GM23338 (cell line): ENCODE results near the gene NUMB.

ENCODE experiments used
- EZH2 ChIP-seq: fragments of 200-600 bp; sonication (generic); IDR thresholded peaks from one replicate; pipeline ENCODE4 v1.8.0; 2017; ENCODE audit warnings: antibody characterized with exemption, mild to moderate bottlenecking, low read depth; ENCODE audit not compliant: unreplicated experiment
- EZH2phosphoT487 ChIP-seq: fragments of 200-600 bp; sonication (generic); IDR thresholded peaks from one replicate; pipeline ENCODE4 v1.8.1; 2018; ENCODE audit warnings: antibody characterized with exemption; ENCODE audit not compliant: unreplicated experiment
- JUNB ChIP-seq: IDR thresholded peaks from one replicate; pipeline ENCODE4 v1.6.1; 2016; ENCODE audit warnings: antibody characterized with exemption; ENCODE audit not compliant: unreplicated experiment
- POLR2AphosphoS5 ChIP-seq: IDR thresholded peaks from 2 replicates; pipeline ENCODE4 v1.6.1; 2016; ENCODE audit warnings: antibody characterized with exemption, low read depth
- TF ChIP-seq, protein P1 (sequence below), 2 experiments: fragments of 200-600 bp in 1 of 2; sonication (generic) in 1 of 2; conservative IDR thresholded peaks; 2 replicates each; pipeline versions ENCODE4 v1.5.1 to v1.6.1; 2016 to 2017; ENCODE audit warnings: antibody characterized with exemption in 2 of 2, low read depth in 2 of 2, mild to moderate bottlenecking in 2 of 2, moderate library complexity in 1 of 2

DNA sequence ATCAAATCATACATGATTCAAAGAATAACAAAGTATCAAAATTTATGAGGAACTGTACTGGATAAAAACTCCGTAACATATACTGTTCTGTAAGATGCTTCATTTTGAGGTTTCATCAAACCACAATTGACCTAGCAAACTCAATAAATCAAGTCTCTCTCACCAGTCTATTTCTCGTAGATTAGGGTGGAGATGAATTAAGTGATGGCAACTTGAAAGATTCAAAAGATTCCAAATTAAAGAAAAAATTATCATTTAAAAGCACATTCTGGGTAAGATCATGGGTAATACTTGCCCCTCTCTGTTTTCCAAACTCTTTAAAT, 146.7 kb downstream of the NUMB start:
- TF ChIP-seq POLR2AphosphoS5, result no peak
- TF ChIP-seq, protein P1, sequence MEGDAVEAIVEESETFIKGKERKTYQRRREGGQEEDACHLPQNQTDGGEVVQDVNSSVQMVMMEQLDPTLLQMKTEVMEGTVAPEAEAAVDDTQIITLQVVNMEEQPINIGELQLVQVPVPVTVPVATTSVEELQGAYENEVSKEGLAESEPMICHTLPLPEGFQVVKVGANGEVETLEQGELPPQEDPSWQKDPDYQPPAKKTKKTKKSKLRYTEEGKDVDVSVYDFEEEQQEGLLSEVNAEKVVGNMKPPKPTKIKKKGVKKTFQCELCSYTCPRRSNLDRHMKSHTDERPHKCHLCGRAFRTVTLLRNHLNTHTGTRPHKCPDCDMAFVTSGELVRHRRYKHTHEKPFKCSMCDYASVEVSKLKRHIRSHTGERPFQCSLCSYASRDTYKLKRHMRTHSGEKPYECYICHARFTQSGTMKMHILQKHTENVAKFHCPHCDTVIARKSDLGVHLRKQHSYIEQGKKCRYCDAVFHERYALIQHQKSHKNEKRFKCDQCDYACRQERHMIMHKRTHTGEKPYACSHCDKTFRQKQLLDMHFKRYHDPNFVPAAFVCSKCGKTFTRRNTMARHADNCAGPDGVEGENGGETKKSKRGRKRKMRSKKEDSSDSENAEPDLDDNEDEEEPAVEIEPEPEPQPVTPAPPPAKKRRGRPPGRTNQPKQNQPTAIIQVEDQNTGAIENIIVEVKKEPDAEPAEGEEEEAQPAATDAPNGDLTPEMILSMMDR (conservative IDR thresholded peaks at IDR 0.05; ENCODE audit: low read depth in 2 of 2), result no peak
- TF ChIP-seq EZH2, result no peak
- TF ChIP-seq EZH2phosphoT487, result no peak
- no peak for TF ChIP-seq JUNB
